GM12878 (cell line): ENCODE data around the gene TMEM217. TPM values are rescaled to one million over a fixed set of nuclear protein-coding genes. Genes with fewer than 3 reads are reported as not detected.

Experiments used
- ATAC-seq: fragments of 200-7000 bp; cut with Tn5 transposase; 3 replicates; pipeline ENCODE4 v1.9.1; 2020; ENCODE audit warnings: mild to moderate bottlenecking, moderate library complexity
- BruUV-seq: library from RNA; stranded (reverse); fragments of 400-500 nt; replicated peaks from 2 replicates; lab custom pipeline; 2021; lab: Mats Ljungman, UMichigan
- CTCF ChIA-PET: fragments of 300-600 bp; sonication (Branson Sonifier 250); formaldehyde crosslinking; extraction: SDS; loops from one replicate; lab custom pipeline; 2021; ENCODE audit warnings: inconsistent platforms; lab: Yijun Ruan, JAX
- POLR2A ChIA-PET: fragments of 350-600 bp; formaldehyde crosslinking; extraction: SDS; loops from one replicate; lab custom pipeline; 2021; ENCODE audit warnings: inconsistent platforms; lab: Charles Lee
- RAD21 ChIA-PET: fragments of 300-600 bp; sonication (Branson Sonifier 250); formaldehyde crosslinking; loops from one replicate; lab custom pipeline; 2023; ENCODE audit warnings: antibody characterized with exemption; ENCODE audit not compliant: unreplicated experiment; lab: Charles Lee
- SMC1A ChIA-PET: fragments of 300-600 bp; sonication (Branson Sonifier 250); formaldehyde crosslinking; loops from one replicate; lab custom pipeline; 2023; ENCODE audit not compliant: unreplicated experiment, uncharacterized antibody; lab: Charles Lee
- DNase-seq: peaks from one replicate; pipeline ENCODE4 v3.0.0-alpha.2; 2011; ENCODE audit warnings: low read depth, low spot score
- FAIRE-seq: peaks from 3 replicates; lab custom pipeline; 2011; peaks lifted over from hg19 to GRCh38; lab: Jason Lieb, UNC
- H2AFZ ChIP-seq: 2 replicates; pipeline ENCODE4 v1.6.0; 2011; ENCODE audit warnings: low read depth, low read length, control low read depth; ENCODE audit not compliant: control insufficient read depth
- H3K27ac ChIP-seq: 2 replicates; pipeline ENCODE4 v1.5.1; 2011; ENCODE audit warnings: control low read depth; ENCODE audit not compliant: control insufficient read depth, insufficient read depth
- H3K27me3 ChIP-seq, 2 experiments: replicated peaks in 1 of 2; 2 replicates each; pipeline versions ENCODE4 v1.6.0 to v1.6.1; 2011; ENCODE audit warnings: low read length in 1 of 2; ENCODE audit not compliant: control insufficient read depth in 2 of 2, insufficient read depth in 2 of 2
- H3K36me3 ChIP-seq, 2 experiments: 2 replicates each; pipeline ENCODE4 v1.5.1; 2011; ENCODE audit warnings: low read length in 1 of 2; ENCODE audit not compliant: control insufficient read depth in 2 of 2, insufficient read depth in 2 of 2
- H3K4me1 ChIP-seq: 2 replicates; pipeline ENCODE4 v1.6.1; 2011; ENCODE audit warnings: mild to moderate bottlenecking, low read length, moderate library complexity, mixed read lengths; ENCODE audit not compliant: control insufficient read depth, insufficient read depth
- H3K4me2 ChIP-seq: 2 replicates; pipeline ENCODE4 v1.6.0; 2011; ENCODE audit warnings: control low read depth; ENCODE audit not compliant: control insufficient read depth, insufficient read depth
- H3K4me3 ChIP-seq: fragments of 200-600 bp; sonication (generic); 2 replicates; pipeline ENCODE4 v1.5.1; 2016
- H3K79me2 ChIP-seq: 2 replicates; pipeline ENCODE4 v1.6.0; 2011; ENCODE audit warnings: low read length; ENCODE audit not compliant: control insufficient read depth, insufficient read depth
- H3K9ac ChIP-seq: 2 replicates; pipeline ENCODE4 v1.8.0; 2011; ENCODE audit warnings: low read length, control low read depth, mixed read lengths; ENCODE audit not compliant: control insufficient read depth, insufficient read depth
- H3K9me3 ChIP-seq: replicated peaks from 3 replicates; pipeline ENCODE4 v1.5.1; 2011; ENCODE audit warnings: mild to moderate bottlenecking, low read length; ENCODE audit not compliant: control insufficient read depth, insufficient read depth
- H4K20me1 ChIP-seq: 2 replicates; pipeline ENCODE4 v1.6.0; 2011; ENCODE audit not compliant: control insufficient read depth, insufficient read depth
- CHD1 ChIP-seq: IDR thresholded peaks from 2 replicates; pipeline ENCODE4 v1.6.1; 2012; ENCODE audit warnings: low read depth, low read length, improper control_type of control experiment
- CHD4 ChIP-seq: fragments of 200-600 bp; sonication (generic); IDR thresholded peaks from 2 replicates; pipeline ENCODE4 v1.6.1; 2016; ENCODE audit warnings: mild to moderate bottlenecking
- CREM ChIP-seq: IDR thresholded peaks from 2 replicates; pipeline ENCODE4 v1.6.1; 2014; ENCODE audit warnings: antibody characterized with exemption, low read depth
- FOS ChIP-seq: IDR thresholded peaks from 3 replicates; pipeline ENCODE4 v1.6.1; 2011; ENCODE audit warnings: borderline replicate concordance; ENCODE audit not compliant: insufficient read length; ENCODE audit errors: extremely low read depth
- MEF2A ChIP-seq: IDR thresholded peaks from 2 replicates; pipeline ENCODE4 v1.6.1; 2011; ENCODE audit warnings: low read depth, mild to moderate bottlenecking, low read length, moderate library complexity; ENCODE audit not compliant: insufficient read depth
- MXI1 ChIP-seq: fragments of 150-350 bp; IDR thresholded peaks from 2 replicates; pipeline ENCODE4 v1.6.1; 2011; ENCODE audit warnings: low read depth, mild to moderate bottlenecking, inconsistent platforms, low read length, improper control_type of control experiment
- MYB ChIP-seq: fragments of 150-350 bp; IDR thresholded peaks from 2 replicates; pipeline ENCODE4 v1.6.1; 2014; ENCODE audit warnings: mild to moderate bottlenecking, low read depth, low read length, borderline replicate concordance
- NFIC ChIP-seq: IDR thresholded peaks from 2 replicates; pipeline ENCODE4 v1.6.1; 2012; ENCODE audit warnings: low read depth, mild to moderate bottlenecking, inconsistent platforms, low read length, moderate library complexity
- RAD21 ChIP-seq: IDR thresholded peaks from 2 replicates; pipeline ENCODE4 v1.6.1; 2011; ENCODE audit warnings: mild to moderate bottlenecking, low read depth, low read length, moderate library complexity; ENCODE audit not compliant: insufficient read depth
- TCF3 ChIP-seq: IDR thresholded peaks from 2 replicates; pipeline ENCODE4 v1.6.1; 2012; ENCODE audit warnings: low read depth, mild to moderate bottlenecking, low read length, borderline replicate concordance; ENCODE audit not compliant: insufficient read depth
- WGBS: methylation state at CpG from one replicate; pipeline ENCODE4 v1.1.6; 2016; ENCODE audit warnings: low lambda C conversion rate; ENCODE audit not compliant: insufficient replicate concordance, insufficient coverage; ENCODE audit errors: missing lambda C conversion rate; 5-methylcytosine and 5-hydroxymethylcytosine counted together
- in situ Hi-C: fragments of 300-500 bp; cut with MboI; formaldehyde crosslinking; loops from 9 replicates; pipeline ENCODE4 v1.14.3; 2018; ENCODE audit warnings: mixed read lengths
- intact Hi-C: fragments of 100-400 bp; cut with micrococcal nuclease; formaldehyde crosslinking; loops from one replicate; pipeline ENCODE4 v1.14.2; 2022; ENCODE audit not compliant: unreplicated experiment
- polyA plus RNA-seq, 11 experiments: library from polyadenylated mRNA; depleted of rRNA in 4 of 11; unstranded in 6 of 11; stranded (reverse) in 5 of 11; fragments of >200 nt; fragmentation: Nextera tagmentation in 4 of 11; fragmentation: Illumina TruSeq in 1 of 11; extraction: Ambion mirVana in 4 of 11; extraction: Trizol in 1 of 11; gene quantifications; 1 replicate in 1 of 11; 2 replicates in 10 of 11; pipeline versions ENCODE4 v1.2.1 to v1.2.3, GENCODE V29; 2011 to 2016; ENCODE audit warnings: inconsistent platforms in 2 of 11, missing spikeins in 2 of 11, low read depth in 1 of 11
- total RNA-seq, 4 experiments: library from RNA; depleted of rRNA in 3 of 4; stranded (reverse); fragments of >200 nt in 3 of 4; fragmentation: Illumina TruSeq in 1 of 4; extraction: Trizol in 1 of 4; gene quantifications; 2 replicates each; pipeline versions ENCODE4 v1.2.1 to v1.2.3, GENCODE V29; 2013 to 2021
- TF ChIP-seq, protein P1 (sequence below): fragments of 450-650 bp; formaldehyde crosslinking; IDR thresholded peaks from 2 replicates; pipeline ENCODE4 v1.4.0; 2020; ENCODE audit warnings: mild to moderate bottlenecking, moderate library complexity
- TF ChIP-seq, protein P2 (sequence below): IDR thresholded peaks from 2 replicates; pipeline ENCODE4 v1.6.1; 2011; ENCODE audit warnings: low read depth, low read length, improper control_type of control experiment, borderline replicate concordance

Gene TMEM217
- total and polyA plus RNA-seq, 10 of the 15 experiments (the other 5 are each of a cell fraction or from before 2014, with no cell fraction given), result 1.3 to 4.5 (median 2.3) TPM

DNA sequence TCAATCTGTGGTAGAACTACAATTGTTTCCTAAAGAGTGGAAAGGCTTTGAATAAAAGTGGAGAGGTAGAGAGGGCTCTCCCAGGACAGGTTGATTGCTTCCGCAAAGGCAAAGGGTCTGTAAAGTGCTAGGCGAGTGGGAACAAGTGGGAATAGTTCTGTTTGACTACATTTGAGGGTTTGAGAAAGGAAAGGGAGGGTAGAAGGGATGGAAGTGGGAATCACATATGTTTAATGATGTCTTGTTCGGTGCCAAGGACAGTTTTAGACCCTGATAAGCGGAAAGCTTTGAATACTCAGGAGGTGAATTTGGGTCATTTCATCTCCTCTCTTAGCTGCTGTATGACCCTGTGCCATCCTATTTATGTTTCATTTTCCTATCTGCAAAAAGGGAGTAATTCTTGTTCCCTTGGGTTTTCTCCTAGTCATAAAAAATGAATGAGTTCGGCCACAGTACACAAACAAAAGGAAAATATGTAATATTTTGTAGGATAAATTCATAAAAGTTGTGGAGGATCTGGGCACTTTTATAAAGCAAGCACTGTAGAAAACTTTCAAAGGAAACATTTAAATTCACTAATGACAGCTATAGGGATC, 89.7 kb downstream of the TMEM217 start:
- Histone ChIP-seq H3K9ac (no peak overlapping the region), H3K27me3 (no peaks in the 10 kb centered on the region), H2AFZ (no peak overlapping the region), H3K9me3 (no peaks in the 10 kb centered on the region), H3K4me3 (no peak overlapping the region), H3K27ac (no peak overlapping the region), H3K79me2 (peaks cover 12% of the 10 kb centered on the region), H3K4me2 (no peak overlapping the region), H3K4me1 (peaks cover 12% of the 10 kb centered on the region), H3K36me3 (0 out of 4 replicates have a peak, but pooled peaks cover 0 to 2% of the 10 kb centered on the region in 2 experiments)
- no peak for DNase-seq
- no peak for ATAC-seq
- SMC1A ChIA-PET, result interaction anchor here (0.6 to 12.2 kb wide), 8 partner anchors 10 to 388 kb away, joined by 3 to 266 read pairs (median 4); no protein-coding TSS in a partner anchor
- POLR2A ChIA-PET, result interaction anchor here (0.6 to 1.1 kb wide), 5 partner anchors 12 to 27 kb away, joined by 3 read pairs; no protein-coding TSS in a partner anchor
- intact Hi-C loops (no loop called here), in situ Hi-C loops (no loop called here)
- WGBS, result 83% methylated on average over 5 of the region's 5 CpGs
- no peak for FAIRE-seq
- RAD21 ChIA-PET, result interaction anchor here (4.6 to 8.3 kb wide), 4 partner anchors 9 to 117 kb away, joined by 39 to 255 read pairs (median 56); no protein-coding TSS in a partner anchor
- no TSS peak for BruUV-seq
- TF ChIP-seq, protein P1, sequence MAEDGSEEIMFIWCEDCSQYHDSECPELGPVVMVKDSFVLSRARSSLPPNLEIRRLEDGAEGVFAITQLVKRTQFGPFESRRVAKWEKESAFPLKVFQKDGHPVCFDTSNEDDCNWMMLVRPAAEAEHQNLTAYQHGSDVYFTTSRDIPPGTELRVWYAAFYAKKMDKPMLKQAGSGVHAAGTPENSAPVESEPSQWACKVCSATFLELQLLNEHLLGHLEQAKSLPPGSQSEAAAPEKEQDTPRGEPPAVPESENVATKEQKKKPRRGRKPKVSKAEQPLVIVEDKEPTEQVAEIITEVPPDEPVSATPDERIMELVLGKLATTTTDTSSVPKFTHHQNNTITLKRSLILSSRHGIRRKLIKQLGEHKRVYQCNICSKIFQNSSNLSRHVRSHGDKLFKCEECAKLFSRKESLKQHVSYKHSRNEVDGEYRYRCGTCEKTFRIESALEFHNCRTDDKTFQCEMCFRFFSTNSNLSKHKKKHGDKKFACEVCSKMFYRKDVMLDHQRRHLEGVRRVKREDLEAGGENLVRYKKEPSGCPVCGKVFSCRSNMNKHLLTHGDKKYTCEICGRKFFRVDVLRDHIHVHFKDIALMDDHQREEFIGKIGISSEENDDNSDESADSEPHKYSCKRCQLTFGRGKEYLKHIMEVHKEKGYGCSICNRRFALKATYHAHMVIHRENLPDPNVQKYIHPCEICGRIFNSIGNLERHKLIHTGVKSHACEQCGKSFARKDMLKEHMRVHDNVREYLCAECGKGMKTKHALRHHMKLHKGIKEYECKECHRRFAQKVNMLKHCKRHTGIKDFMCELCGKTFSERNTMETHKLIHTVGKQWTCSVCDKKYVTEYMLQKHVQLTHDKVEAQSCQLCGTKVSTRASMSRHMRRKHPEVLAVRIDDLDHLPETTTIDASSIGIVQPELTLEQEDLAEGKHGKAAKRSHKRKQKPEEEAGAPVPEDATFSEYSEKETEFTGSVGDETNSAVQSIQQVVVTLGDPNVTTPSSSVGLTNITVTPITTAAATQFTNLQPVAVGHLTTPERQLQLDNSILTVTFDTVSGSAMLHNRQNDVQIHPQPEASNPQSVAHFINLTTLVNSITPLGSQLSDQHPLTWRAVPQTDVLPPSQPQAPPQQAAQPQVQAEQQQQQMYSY (CRISPR knock-in tag), result no peak
- TF ChIP-seq MEF2A, result no peak
- no peak for TF ChIP-seq CHD4
- TF ChIP-seq RAD21, result no peak
- no peak for TF ChIP-seq MXI1
- no peak for TF ChIP-seq NFIC
- TF ChIP-seq TCF3, result no peak
- no peak for TF ChIP-seq CREM
- TF ChIP-seq CHD1, result no peak
- TF ChIP-seq, protein P2, sequence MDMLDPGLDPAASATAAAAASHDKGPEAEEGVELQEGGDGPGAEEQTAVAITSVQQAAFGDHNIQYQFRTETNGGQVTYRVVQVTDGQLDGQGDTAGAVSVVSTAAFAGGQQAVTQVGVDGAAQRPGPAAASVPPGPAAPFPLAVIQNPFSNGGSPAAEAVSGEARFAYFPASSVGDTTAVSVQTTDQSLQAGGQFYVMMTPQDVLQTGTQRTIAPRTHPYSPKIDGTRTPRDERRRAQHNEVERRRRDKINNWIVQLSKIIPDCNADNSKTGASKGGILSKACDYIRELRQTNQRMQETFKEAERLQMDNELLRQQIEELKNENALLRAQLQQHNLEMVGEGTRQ, result no peak
- TF ChIP-seq FOS, result no peak
- TF ChIP-seq MYB, result no peak
- TF ChIP-seq, all 136 proteins: peak for 0
- no peaks in the 10 kb centered on the region for H4K20me1 ChIP-seq
- CTCF ChIA-PET, result interaction anchor here (0.7 to 6.0 kb wide), 3 partner anchors 10 to 117 kb away, joined by 4 to 65 read pairs (median 10); no protein-coding TSS in a partner anchor
